Measurements from ENCODE around the gene GET4.
"Not testable (repeated sequence)": the region's sequence is repeated elsewhere in the genome, so short reads cannot be mapped to it uniquely, and the experiment has no call there.

GET4 gene

DNA sequence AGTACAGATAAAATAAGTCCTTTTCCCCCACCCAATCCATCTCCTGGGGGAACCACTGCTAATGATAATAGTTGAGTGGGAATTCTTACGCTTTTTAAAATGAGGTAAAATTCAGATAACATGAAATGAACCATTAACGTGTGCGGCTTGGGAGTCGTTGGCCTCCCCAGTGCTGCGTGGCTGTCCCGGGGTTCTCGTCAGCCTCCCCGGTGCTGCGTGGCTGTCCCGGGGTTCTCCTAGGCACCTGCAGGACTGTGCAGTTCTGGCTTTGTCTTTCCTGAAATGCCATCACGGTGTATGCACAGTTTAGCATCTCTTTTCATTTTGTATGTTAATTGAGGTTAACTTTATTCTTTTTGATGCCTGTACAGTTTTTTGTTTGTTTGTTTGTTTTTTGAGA lies 30.6 kb upstream of the GET4 start:
- H3K4me3 ChIP-seq (ENCODE audit: low read depth, low read length), result no peak overlapping the region
- TF ChIP-seq, protein P1, sequence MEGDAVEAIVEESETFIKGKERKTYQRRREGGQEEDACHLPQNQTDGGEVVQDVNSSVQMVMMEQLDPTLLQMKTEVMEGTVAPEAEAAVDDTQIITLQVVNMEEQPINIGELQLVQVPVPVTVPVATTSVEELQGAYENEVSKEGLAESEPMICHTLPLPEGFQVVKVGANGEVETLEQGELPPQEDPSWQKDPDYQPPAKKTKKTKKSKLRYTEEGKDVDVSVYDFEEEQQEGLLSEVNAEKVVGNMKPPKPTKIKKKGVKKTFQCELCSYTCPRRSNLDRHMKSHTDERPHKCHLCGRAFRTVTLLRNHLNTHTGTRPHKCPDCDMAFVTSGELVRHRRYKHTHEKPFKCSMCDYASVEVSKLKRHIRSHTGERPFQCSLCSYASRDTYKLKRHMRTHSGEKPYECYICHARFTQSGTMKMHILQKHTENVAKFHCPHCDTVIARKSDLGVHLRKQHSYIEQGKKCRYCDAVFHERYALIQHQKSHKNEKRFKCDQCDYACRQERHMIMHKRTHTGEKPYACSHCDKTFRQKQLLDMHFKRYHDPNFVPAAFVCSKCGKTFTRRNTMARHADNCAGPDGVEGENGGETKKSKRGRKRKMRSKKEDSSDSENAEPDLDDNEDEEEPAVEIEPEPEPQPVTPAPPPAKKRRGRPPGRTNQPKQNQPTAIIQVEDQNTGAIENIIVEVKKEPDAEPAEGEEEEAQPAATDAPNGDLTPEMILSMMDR (IDR thresholded peaks at IDR 0.05; ENCODE audit: low read depth, low read length), result no peak

DNA sequence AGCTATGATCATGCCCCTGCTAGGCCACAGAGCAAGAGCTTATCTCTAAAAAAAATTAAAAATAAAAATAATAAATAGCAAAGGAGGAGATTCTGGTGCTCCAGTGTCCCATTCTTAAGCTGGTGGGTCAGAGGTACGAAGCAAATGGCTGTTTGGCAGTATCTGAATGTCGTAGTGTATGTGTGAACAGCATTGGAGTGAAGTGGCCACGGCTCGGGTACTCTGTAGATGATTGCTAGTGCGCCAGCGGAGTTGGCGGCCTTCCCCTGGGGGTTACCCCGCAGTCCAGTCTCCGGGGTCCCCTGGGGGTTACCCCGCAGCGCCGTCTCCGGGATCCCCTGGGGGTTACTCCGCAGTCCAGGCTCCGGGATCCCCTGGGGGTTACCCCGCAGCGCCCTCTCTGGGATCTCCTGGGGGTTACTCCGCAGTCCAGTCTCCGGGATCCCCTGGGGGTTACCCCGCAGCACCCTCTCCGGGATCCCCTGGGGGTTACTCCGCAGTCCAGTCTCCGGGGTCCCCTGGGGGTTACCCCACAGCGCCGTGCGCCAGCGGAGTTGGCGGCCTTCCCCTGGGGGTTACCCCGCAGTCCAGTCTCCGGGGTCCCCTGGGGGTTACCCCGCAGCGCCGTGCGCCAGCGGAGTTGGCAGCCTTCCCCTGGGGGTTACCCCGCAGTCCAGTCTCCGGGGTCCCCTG lies 29.2 kb upstream of the GET4 start:
- not testable (repeated sequence) for H3K4me3 ChIP-seq (ENCODE audit: low read depth, low read length)

DNA sequence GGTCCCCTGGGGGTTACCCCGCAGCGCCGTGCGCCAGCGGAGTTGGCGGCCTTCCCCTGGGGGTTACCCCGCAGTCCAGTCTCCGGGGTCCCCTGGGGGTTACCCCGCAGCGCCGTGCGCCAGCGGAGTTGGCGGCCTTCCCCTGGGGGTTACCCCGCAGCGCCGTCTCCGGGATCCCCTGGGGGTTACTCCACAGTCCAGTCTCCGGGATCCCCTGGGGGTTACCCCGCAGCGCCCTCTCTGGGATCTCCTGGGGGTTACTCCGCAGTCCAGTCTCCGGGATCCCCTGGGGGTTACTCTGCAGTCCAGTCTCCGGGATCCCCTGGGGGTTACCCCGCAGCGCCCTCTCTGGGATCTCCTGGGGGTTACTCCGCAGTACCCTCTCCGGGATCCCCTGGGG lies 28.6 kb upstream of the GET4 start:
- not testable (repeated sequence) for H3K4me3 ChIP-seq (ENCODE audit: low read depth, low read length)

DNA sequence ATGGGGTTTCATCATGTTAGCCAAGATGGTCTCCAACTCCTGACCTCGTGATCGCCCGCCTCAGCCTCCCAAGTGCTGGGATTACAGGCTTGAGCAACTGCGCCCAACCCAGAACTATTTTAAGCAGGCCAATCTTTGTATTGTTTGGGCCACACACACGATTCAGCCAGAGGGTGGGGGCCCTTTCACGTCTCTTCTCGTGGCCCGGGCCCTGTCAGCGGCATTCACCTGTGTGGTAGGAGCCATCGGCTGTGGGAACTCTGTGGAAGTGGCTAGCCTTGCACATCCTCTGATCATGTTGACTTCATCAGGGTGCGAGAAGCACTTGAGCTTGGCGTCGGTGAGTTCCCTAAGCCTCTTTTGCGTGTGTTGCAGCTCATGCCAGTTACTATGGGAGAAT lies 27.2 kb upstream of the GET4 start:
- no peak overlapping the region for H3K4me3 ChIP-seq (ENCODE audit: low read depth, low read length)
- TF ChIP-seq, protein P1 (IDR thresholded peaks at IDR 0.05; ENCODE audit: low read depth, low read length), result no peak

DNA sequence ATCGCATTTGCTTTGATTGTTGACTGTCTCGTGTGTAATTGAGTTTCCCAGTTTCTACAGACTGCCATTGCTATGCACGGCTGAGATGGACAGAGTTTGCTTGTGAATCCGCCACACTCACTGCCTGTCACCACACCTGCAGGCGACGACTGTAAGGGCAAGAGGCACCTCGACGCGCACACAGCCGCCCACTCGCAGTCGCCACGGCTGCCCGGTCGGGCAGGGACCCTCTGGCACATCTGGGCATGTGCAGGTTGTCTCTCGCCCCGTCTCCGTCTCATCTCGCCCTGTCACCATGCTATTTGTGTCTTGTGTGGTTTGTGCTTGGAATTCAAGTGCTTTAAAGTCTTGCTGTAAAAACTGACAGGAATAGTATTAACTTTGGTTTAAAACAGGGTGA lies 26.6 kb upstream of the GET4 start:
- H3K4me3 ChIP-seq (ENCODE audit: low read depth, low read length), result no peak overlapping the region
- TF ChIP-seq, protein P1 (IDR thresholded peaks at IDR 0.05; ENCODE audit: low read depth, low read length), result no peak

DNA sequence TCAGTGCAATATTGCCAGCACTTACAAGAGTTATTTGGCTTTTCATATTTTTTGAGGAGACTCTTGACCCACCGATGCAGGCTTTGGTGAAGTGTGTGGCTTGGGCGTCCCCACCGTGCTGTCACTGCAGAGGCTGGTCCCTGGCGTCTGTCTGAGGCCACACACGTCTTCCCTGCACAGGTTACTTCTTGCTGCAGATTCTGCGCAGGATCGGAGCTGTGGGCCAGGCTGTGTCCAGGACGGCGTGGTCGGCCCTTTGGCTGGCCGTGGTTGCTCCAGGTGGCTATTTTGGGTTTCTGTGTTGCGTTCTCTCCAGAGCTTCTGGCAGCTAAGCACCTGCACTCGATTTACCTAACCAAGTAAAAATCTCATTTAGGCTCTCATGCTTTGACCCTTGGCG lies 25.1 kb upstream of the GET4 start:
- no peak overlapping the region for H3K4me3 ChIP-seq (ENCODE audit: low read depth, low read length)
- TF ChIP-seq, protein P1 (IDR thresholded peaks at IDR 0.05; ENCODE audit: low read depth, low read length), result no peak

DNA sequence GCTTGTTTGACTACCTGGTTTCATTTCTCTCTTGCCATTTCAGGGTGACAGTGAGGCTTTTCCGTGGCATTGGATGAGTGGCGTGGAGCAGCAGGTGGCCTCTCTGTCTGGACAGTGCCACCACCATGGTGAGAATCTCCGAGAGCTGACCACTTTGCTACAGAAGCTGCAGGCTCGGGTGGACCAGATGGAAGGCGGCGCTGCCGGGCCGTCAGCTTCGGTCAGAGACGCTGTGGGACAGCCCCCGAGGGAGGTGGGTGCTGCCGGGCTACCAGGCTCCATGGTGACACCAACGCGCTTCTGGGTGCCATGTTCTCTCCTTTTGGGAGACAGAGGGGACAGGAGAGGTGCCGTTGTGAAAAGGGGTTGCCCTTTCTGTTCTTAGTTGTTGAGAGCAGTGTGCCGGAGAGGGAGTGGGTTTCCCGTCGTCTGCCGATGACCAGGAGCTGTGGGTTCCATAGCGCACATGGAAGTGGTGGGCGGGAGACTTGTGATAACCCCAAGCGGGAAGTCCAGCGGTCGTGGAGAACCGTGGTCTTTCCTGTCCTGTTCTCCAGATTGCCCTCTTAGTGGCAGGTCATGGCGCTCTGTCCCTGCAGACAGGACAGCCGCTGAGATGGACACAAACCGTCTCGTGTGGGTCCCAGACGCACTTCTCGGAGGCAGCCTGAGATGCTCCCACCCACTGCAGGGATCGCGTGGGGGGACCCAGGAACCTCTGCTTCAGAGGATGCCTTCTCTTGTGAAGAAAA lies 22.8 kb upstream of the GET4 start:
- TF ChIP-seq, protein P1 (IDR thresholded peaks at IDR 0.05; ENCODE audit: low read depth, low read length), result no peak
- H3K4me3 ChIP-seq (ENCODE audit: low read depth, low read length), result no peak overlapping the region

DNA sequence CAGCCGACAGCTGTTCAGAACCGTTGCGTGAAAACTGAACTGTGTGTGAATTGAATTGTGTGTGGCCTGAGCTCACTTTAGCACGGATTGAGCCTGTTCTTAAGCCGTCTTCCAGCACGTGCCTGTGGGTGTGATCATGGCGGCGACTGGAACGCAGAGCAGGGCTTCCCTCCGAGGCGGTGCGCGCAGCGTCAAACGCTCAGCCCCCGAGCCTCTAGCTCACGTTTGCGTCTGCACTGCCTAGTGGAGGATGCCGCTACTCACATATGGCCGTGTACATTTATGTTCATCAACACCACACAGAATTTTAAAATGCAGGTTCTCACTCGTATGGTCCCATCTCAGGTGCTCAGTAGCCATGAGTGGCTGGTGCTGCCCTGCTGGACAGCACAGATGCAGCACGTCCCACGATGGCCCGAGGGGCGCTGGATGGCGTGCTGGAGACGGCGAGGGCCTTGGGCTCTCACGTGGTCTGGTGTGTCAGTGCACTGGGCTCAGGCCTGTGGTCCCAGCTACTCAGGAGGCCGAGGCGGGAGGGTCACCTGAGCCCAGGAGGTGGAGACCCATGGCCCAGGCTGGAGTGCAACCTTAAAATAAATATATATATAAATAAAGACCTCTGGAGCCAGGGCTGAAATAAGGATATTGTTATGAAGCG lies 22.1 kb upstream of the GET4 start:
- no peak overlapping the region for H3K4me3 ChIP-seq (ENCODE audit: low read depth, low read length)
- TF ChIP-seq, protein P1 (IDR thresholded peaks at IDR 0.05; ENCODE audit: low read depth, low read length), result no peak

Data from WI38 (cell line).